H1 (cell line): ENCODE data around the gene BDKRB1.

Source experiments
- CHD2 ChIP-seq: IDR thresholded peaks from 2 replicates; pipeline ENCODE4 v1.6.1; 2012; ENCODE audit warnings: low read length, improper control_type of control experiment
- CREB1 ChIP-seq: IDR thresholded peaks from 2 replicates; pipeline ENCODE4 v1.6.1; 2012; ENCODE audit warnings: inconsistent platforms
- CTCF ChIP-seq, 3 experiments: IDR thresholded peaks; 1 replicate in 2 of 3; 2 replicates in 1 of 3; pipeline versions ENCODE4 v1.5.1 to v1.6.1; 2011; ENCODE audit warnings: low read length in 3 of 3, mild to moderate bottlenecking in 3 of 3, inconsistent platforms in 2 of 3, low read depth in 1 of 3, moderate library complexity in 1 of 3; ENCODE audit not compliant: insufficient read depth in 1 of 3; ENCODE audit errors: control extremely low read depth in 1 of 3
- EZH2 ChIP-seq: fragments of 200-600 bp; sonication (generic); IDR thresholded peaks from 2 replicates; pipeline ENCODE4 v1.7.1; 2012; ENCODE audit warnings: low read depth, mild to moderate bottlenecking, moderate library complexity, low read length, inconsistent platforms; ENCODE audit not compliant: severe bottlenecking
- JUND ChIP-seq: IDR thresholded peaks from 2 replicates; pipeline ENCODE4 v1.6.1; 2011; ENCODE audit warnings: mild to moderate bottlenecking, improper control_type of control experiment, low read length
- RAD21 ChIP-seq, 2 experiments: IDR thresholded peaks in 1 of 2; conservative IDR thresholded peaks in 1 of 2; 2 replicates each; pipeline ENCODE4 v1.6.1; 2011; ENCODE audit warnings: low read depth in 2 of 2, low read length in 2 of 2, improper control_type of control experiment in 1 of 2, inconsistent platforms in 1 of 2, mild to moderate bottlenecking in 1 of 2, moderate library complexity in 1 of 2
- TAF7 ChIP-seq: optimal IDR thresholded peaks from 2 replicates; pipeline ENCODE3; 2011; ENCODE audit warnings: low read depth, mild to moderate bottlenecking, inconsistent platforms, low read length, moderate library complexity, borderline replicate concordance
- TF ChIP-seq, protein P1 (sequence below): IDR thresholded peaks from 2 replicates; pipeline ENCODE4 v1.6.1; 2011; ENCODE audit warnings: low read depth, mild to moderate bottlenecking, low read length; ENCODE audit not compliant: insufficient read depth

DNA sequence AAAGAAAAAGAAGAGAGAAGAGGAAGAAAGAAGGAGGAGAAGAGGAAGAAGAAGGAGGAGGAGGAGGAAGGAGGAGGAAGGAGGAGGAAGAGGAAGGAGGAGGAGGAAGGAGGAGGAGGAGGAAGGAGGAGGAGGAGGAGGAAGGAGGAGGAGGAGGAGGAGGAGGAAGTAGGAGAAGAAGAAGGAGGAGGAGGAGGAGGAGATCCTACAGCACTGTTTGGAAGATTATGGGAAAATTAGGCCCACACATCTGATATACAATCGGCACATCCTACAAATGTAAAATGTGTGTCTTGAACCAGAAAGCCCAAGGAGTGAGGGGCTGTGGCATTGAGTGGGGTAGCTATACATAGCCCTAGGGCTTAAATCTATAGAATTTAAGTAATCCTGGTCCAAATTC lies 39.4 kb upstream of the BDKRB1 start:
- TF ChIP-seq CTCF (IDR thresholded peaks at IDR 0.05; ENCODE audit: control extremely low read depth in 1 of 3, insufficient read depth in 1 of 3, low read depth in 1 of 3, low read length in 3 of 3) = no peak
- no peak for TF ChIP-seq CREB1
- no peak for TF ChIP-seq TAF7
- TF ChIP-seq RAD21 (IDR thresholded peaks at IDR 0.05 in 1 of 2, conservative IDR thresholded peaks at IDR 0.05 in 1 of 2; ENCODE audit: low read depth in 2 of 2, low read length in 2 of 2) = no peak
- TF ChIP-seq, protein P1, sequence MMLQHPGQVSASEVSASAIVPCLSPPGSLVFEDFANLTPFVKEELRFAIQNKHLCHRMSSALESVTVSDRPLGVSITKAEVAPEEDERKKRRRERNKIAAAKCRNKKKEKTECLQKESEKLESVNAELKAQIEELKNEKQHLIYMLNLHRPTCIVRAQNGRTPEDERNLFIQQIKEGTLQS = no peak
- TF ChIP-seq JUND = no peak
- TF ChIP-seq CHD2 = no peak
- no peak for TF ChIP-seq EZH2
